ENCODE measurements around the gene HIVEP3.

HIVEP3 gene

DNA sequence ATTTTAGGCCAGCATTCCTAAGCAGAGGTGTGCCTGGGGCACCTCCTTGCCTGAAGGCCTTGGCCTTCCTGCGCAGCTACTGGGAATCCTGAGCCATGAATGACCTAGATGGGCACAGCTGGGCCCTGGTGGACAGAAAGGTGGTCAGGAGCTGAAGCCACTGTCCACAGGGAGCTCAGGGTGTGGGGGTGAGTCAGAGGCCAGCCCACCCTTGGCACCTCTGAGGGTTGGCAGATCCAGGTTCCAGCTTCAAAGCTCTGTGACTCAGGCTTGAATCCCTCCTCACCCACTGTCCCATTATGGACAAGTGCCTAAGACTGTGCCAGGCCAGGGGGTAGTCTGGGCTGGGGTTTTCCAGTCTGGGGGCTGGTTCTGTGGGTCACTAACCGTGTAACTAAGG, 427.8 kb downstream of the HIVEP3 start:
- TF ChIP-seq, protein P1, sequence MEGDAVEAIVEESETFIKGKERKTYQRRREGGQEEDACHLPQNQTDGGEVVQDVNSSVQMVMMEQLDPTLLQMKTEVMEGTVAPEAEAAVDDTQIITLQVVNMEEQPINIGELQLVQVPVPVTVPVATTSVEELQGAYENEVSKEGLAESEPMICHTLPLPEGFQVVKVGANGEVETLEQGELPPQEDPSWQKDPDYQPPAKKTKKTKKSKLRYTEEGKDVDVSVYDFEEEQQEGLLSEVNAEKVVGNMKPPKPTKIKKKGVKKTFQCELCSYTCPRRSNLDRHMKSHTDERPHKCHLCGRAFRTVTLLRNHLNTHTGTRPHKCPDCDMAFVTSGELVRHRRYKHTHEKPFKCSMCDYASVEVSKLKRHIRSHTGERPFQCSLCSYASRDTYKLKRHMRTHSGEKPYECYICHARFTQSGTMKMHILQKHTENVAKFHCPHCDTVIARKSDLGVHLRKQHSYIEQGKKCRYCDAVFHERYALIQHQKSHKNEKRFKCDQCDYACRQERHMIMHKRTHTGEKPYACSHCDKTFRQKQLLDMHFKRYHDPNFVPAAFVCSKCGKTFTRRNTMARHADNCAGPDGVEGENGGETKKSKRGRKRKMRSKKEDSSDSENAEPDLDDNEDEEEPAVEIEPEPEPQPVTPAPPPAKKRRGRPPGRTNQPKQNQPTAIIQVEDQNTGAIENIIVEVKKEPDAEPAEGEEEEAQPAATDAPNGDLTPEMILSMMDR (IDR thresholded peaks at IDR 0.05; ENCODE audit: low read depth, low read length): no peak
- DNase-seq (ENCODE audit: extremely low read depth, low read depth): no peak

DNA sequence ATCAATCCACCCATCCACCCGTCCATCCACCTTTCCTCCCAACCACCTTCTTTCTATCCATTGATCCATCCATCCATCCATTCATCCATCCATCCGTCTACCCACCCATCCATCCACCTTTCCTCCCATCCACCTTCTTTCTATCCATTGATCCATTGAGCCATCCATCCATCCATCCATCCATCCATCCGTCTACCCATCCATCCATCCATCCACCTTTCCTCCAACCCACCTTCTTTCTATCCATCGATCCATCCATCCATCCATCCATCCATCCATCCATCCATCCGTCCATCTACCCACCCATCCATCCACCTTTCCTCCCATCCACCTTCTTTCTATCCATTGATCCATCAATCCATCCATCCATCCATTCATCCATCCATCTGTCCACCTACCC, 429.2 kb downstream of the HIVEP3 start:
- TF ChIP-seq, protein P1 (IDR thresholded peaks at IDR 0.05; ENCODE audit: low read depth, low read length): no peak
- no peak for DNase-seq (ENCODE audit: extremely low read depth, low read depth)

DNA sequence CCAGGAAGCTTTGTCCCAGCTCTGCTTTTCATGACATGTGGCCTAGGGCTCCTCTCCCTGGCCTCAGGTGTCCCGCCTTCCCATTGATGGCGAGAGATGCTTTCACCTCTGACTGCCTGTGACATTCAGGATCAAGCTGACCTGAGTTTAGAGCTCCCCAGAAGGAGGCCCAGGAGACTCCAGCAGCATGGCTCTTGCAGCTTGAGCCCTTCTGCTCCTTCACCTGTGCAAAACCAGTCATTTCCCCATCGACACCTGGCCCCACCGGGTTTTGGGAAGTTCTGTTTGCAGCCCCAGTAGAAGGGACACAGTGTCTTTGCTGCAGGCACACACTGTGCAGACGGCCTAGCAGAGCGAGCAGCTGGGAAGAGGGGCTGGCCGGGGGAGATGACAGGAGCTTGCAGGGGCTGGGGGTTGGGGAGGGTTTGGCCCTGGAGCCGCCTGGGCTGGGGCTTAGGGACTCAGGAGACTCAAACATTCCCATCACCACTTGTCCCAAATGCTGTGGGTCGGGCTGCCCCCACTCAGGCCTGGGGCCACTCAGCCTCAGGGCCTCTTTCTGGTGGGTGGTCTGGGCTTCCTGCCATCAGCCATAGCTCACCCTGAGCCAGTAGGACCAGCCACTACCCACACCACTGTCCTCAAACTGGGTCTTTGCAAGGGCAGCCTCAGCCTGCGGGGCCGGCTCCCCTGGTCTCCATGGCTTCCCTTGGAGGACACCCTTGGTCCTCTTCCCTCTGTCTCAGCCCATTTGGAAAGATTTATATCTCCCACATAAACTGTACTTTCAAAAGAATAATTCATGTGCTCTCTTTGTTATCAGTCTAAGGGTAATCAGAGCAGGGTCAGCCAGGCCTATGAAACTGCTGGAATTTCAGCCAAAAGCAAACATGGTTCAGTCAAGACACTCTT, 430.4 kb downstream of the HIVEP3 start:
- no peak for DNase-seq (ENCODE audit: extremely low read depth, low read depth)
- TF ChIP-seq, protein P1 (IDR thresholded peaks at IDR 0.05; ENCODE audit: low read depth, low read length): no peak

DNA sequence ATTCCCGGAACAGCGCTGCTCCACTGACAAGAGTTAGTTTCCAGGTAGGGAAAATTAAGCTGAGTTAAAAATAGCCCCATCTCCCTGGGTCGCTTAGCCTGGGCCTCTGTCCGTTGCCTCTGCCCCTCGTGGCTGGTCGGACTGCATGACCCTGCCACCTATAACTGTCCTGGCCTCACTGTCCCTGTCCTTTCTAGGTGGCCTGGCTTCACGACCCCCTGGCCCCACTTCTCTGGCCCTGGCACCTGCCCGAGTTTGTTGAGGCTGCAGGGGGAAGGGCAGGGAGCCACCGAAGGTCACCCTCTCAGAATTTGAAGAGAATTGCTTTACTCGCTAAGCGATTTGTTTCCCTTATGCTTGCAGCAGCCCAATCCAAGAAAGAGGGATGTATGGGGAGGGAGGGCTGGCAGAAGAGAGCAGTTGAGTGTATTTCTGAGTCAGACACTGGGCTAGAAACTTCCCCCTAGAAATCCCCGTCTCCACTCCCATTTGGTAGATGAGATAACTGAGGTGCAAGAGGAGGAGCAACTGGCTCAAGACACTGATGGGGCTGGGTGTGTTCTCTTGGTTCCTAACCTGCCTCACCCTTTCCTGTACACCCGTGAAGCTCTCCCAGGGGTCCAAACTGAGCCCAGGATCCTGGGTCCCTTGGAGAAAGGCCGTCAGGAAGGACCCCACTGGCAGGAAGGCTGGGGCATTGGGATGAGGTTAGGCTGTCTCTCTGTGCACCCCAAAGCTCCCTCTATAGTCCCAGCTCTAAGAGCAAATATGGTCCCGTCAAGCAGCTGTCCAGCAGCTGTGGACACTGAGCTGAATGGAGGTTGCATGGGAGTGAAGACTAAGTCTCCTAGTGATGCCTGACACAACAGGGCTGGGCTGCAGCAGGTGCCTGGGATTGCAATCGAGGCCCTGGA, 431.3 kb downstream of the HIVEP3 start:
- TF ChIP-seq, protein P1 (IDR thresholded peaks at IDR 0.05; ENCODE audit: low read depth, low read length): no peak

DNA sequence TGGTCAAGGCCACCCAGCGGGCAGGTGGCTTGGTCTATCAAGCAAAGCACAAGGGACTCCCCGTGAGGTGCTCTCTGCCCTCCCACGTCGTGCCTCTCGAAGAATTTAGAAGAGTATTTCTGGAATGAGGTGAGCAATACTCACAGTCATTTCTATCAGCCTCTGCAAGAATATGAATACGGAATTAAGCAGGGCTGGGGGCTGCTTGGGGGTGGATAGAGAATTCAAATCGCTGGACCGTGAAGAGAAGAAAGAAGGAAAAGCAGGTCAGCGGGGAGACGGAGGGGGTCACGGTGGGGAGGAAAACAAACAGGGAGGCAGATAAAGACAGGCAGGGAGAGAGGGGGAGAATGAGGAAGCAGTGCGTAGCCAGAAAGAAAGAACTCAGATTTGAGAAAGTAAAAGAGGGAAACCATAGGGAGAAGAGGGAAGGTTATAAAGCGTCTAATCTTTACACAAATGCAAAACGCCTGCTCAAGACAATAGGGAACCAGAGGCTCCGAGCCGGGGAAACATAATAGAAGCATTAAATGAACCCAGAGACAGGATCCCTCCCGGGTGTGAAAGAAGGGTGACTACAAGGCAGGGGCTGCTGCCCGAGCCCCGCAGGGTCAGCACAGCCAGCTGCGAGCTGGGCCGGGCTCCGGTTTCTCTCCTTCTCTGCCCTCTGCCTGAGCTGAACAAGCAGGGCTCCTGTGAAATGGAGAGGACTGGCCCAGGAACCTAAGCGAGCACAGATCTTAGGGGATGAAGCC, 432.2 kb downstream of the HIVEP3 start:
- no peak for DNase-seq (ENCODE audit: extremely low read depth, low read depth)
- TF ChIP-seq, protein P1 (IDR thresholded peaks at IDR 0.05; ENCODE audit: low read depth, low read length): no peak

More for the DNA sequence above, 431.3 kb downstream of the HIVEP3 start:
- DNase-seq (ENCODE audit: extremely low read depth, low read depth): no peak

DNA sequence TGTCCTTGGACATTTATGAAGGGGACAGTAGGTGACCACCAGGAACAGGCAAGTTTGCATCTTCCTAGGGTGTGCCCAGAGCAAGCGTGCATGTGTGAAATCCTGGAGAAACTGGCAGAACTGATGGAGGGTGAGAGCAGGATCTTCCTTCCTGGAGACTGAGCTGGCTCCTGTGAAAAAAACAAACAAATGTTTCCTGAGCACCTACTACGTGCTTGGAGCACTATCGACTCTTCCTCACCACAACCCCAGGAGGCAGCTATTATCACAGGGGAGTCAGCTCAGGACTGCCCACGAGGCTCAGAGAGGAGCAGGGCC, 432.7 kb downstream of the HIVEP3 start:
- no peak for DNase-seq (ENCODE audit: extremely low read depth, low read depth)
- TF ChIP-seq, protein P1 (IDR thresholded peaks at IDR 0.05; ENCODE audit: low read depth, low read length): no peak

Data from AG09319 (cell line).